ENCODE data around the gene PNMA8B.

GRCh38 chr19:46489445-46490272 lies 6.0 kb downstream of the PNMA8B start:
- TF ChIP-seq ZBTB7A (tag by site-specific recombination; IDR thresholded peaks at IDR 0.05; ENCODE audit: low read depth): no peak
- TF ChIP-seq REST (tag by site-specific recombination; IDR thresholded peaks at IDR 0.05): no peak

Measured in HEK293 (cell line).